Erythroblast (primary cell): ENCODE results near the gene SLC25A2.
"Not testable (repeated sequence)": the region's sequence is repeated elsewhere in the genome, so short reads cannot be mapped to it uniquely, and the experiment has no call there.

Source experiments
- GATA1 ChIP-seq: IDR thresholded peaks from 2 replicates; pipeline ENCODE4 v1.6.1; 2011; ENCODE audit warnings: low read depth, mild to moderate bottlenecking, control low read depth, low read length, moderate library complexity
- POLR2A ChIP-seq: IDR thresholded peaks from 2 replicates; pipeline ENCODE4 v1.6.1; 2011; ENCODE audit warnings: mild to moderate bottlenecking, low read length

DNA sequence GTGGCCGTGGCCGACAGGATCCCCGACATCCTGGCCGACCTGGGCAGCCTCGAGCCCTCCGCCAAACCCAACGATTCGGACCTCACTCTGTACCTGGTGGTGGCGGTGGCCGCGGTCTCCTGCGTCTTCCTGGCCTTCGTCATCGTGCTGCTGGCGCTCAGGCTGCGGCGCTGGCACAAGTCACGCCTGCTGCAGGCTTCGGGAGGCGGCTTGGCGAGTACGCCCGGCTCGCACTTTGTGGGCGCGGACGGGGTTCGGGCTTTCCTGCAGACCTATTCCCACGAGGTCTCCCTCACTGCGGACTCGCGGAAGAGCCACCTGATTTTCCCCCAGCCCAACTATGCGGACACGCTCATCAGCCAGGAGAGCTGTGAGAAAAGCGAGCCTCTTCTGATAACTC lies 42.2 kb upstream of the SLC25A2 start:
- not testable (repeated sequence) for TF ChIP-seq GATA1, POLR2A
